CD4-positive, alpha-beta T cell (primary cell): Measurements from ENCODE around the gene OOSP1. TPM values are rescaled to one million over a fixed set of nuclear protein-coding genes. Genes with fewer than 3 reads are reported as not detected.

Experiments used
- ATAC-seq: fragments of 200-7000 bp; cut with Tn5 transposase; one replicate; pipeline ENCODE4 v1.10.0; 2022; ENCODE audit warnings: mild to moderate bottlenecking; ENCODE audit not compliant: poor library complexity
- CTCF ChIA-PET: fragments of 350-600 bp; sonication (Branson Sonifier 250); formaldehyde crosslinking; loops from one replicate; lab custom pipeline; 2021; ENCODE audit warnings: antibody characterized with exemption, inconsistent platforms; lab: Charles Lee
- POLR2A ChIA-PET: fragments of 350-600 bp; sonication (Branson Sonifier 250); formaldehyde crosslinking; loops from one replicate; lab custom pipeline; 2021; ENCODE audit warnings: antibody characterized with exemption, inconsistent platforms; lab: Charles Lee
- DNase-seq, 14 experiments: peaks; one replicate each; pipeline ENCODE4 v3.0.0-alpha.2; 2013 to 2020; ENCODE audit warnings: mixed read lengths in 2 of 14
- H3K27ac ChIP-seq, 2 donors: one replicate each; pipeline versions ENCODE4 v1.5.1 to v1.7.0; 2013; ENCODE audit warnings: low read length in 2 of 2, low read depth in 1 of 2, mild to moderate bottlenecking in 1 of 2
- H3K27me3 ChIP-seq, 2 experiments: 1 replicate in 1 of 2; 2 replicates in 1 of 2; pipeline versions ENCODE4 v1.6.1 to v1.7.0; 2013; ENCODE audit warnings: low read length in 2 of 2, control low read depth in 1 of 2, mild to moderate bottlenecking in 1 of 2, moderate library complexity in 1 of 2; ENCODE audit not compliant: insufficient read depth in 2 of 2, control insufficient read depth in 1 of 2
- H3K36me3 ChIP-seq: one replicate; pipeline ENCODE4 v1.6.1; 2013; ENCODE audit warnings: low read length, control low read depth; ENCODE audit not compliant: insufficient read depth
- H3K4me1 ChIP-seq: one replicate; pipeline ENCODE4 v1.6.1; 2013; ENCODE audit warnings: low read length, control low read depth; ENCODE audit not compliant: insufficient read depth
- H3K4me3 ChIP-seq: one replicate; pipeline ENCODE4 v1.5.1; 2013; ENCODE audit warnings: mild to moderate bottlenecking, low read length, moderate library complexity
- H3K9me3 ChIP-seq, 2 experiments: 1 replicate in 1 of 2; 2 replicates in 1 of 2; pipeline versions ENCODE4 v1.6.1 to v1.7.0; 2013; ENCODE audit warnings: low read length in 2 of 2, mild to moderate bottlenecking in 2 of 2, control low read depth in 1 of 2, moderate library complexity in 1 of 2; ENCODE audit not compliant: control insufficient read depth in 1 of 2, insufficient read depth in 1 of 2
- H3K27ac Mint-ChIP-seq: one replicate; pipeline ENCODE4 v1.8.0; 2020; ENCODE audit warnings: mixed read lengths
- H3K27me3 Mint-ChIP-seq: one replicate; pipeline ENCODE4 v1.8.0; 2021; ENCODE audit warnings: mixed read lengths
- H3K36me3 Mint-ChIP-seq: one replicate; pipeline ENCODE4 v1.8.0; 2021; ENCODE audit warnings: low read depth, mixed read lengths
- H3K4me1 Mint-ChIP-seq: one replicate; pipeline ENCODE4 v1.8.0; 2021; ENCODE audit warnings: low read depth, mixed read lengths
- H3K4me3 Mint-ChIP-seq: one replicate; pipeline ENCODE4 v1.8.0; 2020; ENCODE audit warnings: mild to moderate bottlenecking, mixed read lengths
- H3K9me3 Mint-ChIP-seq: one replicate; pipeline ENCODE4 v1.8.0; 2020; ENCODE audit warnings: mixed read lengths
- intact Hi-C, 2 experiments: fragments of 100-400 bp; cut with DNase I in 1 of 2; cut with micrococcal nuclease in 1 of 2; formaldehyde crosslinking; loops; one replicate each; pipeline versions ENCODE4 v1.15.1 to v1.9.0; 2023 to 2025; cut with DNase I, micrococcal nuclease
- total RNA-seq, 174 experiments: library from RNA in 2 of 174; stranded (reverse) in 2 of 174; gene quantifications; one replicate each; pipeline ENCODE4 v1.2.3 and lab custom pipeline; 2021 to 2026
- TF ChIP-seq, protein P1 (sequence below): fragments of 200-600 bp; IDR thresholded peaks from one replicate; pipeline ENCODE4 v1.8.0; 2022; ENCODE audit warnings: antibody characterized with exemption, mild to moderate bottlenecking

The OOSP1 gene
- total RNA-seq, 2 experiments from 2014 or later: not detected

- Histone ChIP-seq H3K4me3 (no peak overlapping the region), H3K4me1 (no peaks in the 10 kb centered on the region), H3K27ac (no peak overlapping the region), H3K27me3 (no peaks in the 10 kb centered on the region), H3K36me3 (no peaks in the 10 kb centered on the region), H3K9me3 (no peaks in the 10 kb centered on the region)
- Mint-ChIP-seq H3K27me3 (peaks cover 4% of the 10 kb centered on the region), H3K36me3 (no peaks in the 10 kb centered on the region), H3K27ac (no peak overlapping the region), H3K4me3 (no peak overlapping the region), H3K9me3 (no peaks in the 10 kb centered on the region), H3K4me1 (no peaks in the 10 kb centered on the region)
- ChIA-PET POLR2A (no interaction called here), CTCF (no interaction called here)
- ATAC-seq: no peak
- no peak for DNase-seq
- intact Hi-C loops: no loop called here
- TF ChIP-seq, protein P1, sequence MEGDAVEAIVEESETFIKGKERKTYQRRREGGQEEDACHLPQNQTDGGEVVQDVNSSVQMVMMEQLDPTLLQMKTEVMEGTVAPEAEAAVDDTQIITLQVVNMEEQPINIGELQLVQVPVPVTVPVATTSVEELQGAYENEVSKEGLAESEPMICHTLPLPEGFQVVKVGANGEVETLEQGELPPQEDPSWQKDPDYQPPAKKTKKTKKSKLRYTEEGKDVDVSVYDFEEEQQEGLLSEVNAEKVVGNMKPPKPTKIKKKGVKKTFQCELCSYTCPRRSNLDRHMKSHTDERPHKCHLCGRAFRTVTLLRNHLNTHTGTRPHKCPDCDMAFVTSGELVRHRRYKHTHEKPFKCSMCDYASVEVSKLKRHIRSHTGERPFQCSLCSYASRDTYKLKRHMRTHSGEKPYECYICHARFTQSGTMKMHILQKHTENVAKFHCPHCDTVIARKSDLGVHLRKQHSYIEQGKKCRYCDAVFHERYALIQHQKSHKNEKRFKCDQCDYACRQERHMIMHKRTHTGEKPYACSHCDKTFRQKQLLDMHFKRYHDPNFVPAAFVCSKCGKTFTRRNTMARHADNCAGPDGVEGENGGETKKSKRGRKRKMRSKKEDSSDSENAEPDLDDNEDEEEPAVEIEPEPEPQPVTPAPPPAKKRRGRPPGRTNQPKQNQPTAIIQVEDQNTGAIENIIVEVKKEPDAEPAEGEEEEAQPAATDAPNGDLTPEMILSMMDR: no peak
These were observed 16.1 kb downstream of the OOSP1 start for GRCh38 chr11:59954219-59954847.

DNA sequence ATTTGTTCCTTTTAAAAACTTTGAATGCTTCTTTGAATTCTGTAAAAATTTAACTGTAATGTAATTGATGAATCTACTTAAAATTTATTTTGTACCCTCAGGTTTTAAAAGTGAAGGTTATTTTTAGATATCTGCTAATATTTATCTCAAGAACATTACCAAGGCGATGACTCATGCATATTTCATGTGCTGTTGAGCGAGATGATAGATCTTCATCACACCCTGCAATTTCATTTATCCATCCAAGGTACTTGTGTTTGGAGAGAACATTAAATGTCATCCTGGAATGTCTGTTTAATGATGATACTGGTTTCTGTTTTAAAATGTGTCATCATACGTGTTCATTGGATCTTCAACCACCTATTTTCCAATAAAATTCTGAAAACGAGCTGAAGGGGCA lies 18.9 kb downstream of the OOSP1 start:
- Histone ChIP-seq H3K36me3 (no peaks in the 10 kb centered on the region), H3K27me3 (no peaks in the 10 kb centered on the region), H3K4me1 (no peaks in the 10 kb centered on the region), H3K27ac (no peak overlapping the region), H3K4me3 (no peak overlapping the region), H3K9me3 (no peaks in the 10 kb centered on the region)
- no peaks in the 10 kb centered on the region for H3K9me3 Mint-ChIP-seq
- intact Hi-C loops: no loop called here
- H3K27ac Mint-ChIP-seq: no peak overlapping the region
- DNase-seq: no peak
- POLR2A ChIA-PET: no interaction called here
- CTCF ChIA-PET: no interaction called here
- no peaks in the 10 kb centered on the region for H3K27me3 Mint-ChIP-seq
- no peaks in the 10 kb centered on the region for H3K4me1 Mint-ChIP-seq
- no peak overlapping the region for H3K4me3 Mint-ChIP-seq
- H3K36me3 Mint-ChIP-seq: no peaks in the 10 kb centered on the region
- no peak for ATAC-seq
- TF ChIP-seq, protein P1: no peak

GRCh38 chr11:59960502-59961381 lies 22.5 kb downstream of the OOSP1 start:
- TF ChIP-seq, protein P1: no peak
- Histone ChIP-seq H3K36me3 (no peaks in the 10 kb centered on the region), H3K27me3 (no peaks in the 10 kb centered on the region), H3K4me3 (no peak overlapping the region), H3K27ac (no peak overlapping the region), H3K4me1 (no peaks in the 10 kb centered on the region), H3K9me3 (no peaks in the 10 kb centered on the region)
- Mint-ChIP-seq H3K36me3 (no peaks in the 10 kb centered on the region), H3K27ac (no peak overlapping the region), H3K4me3 (no peak overlapping the region), H3K27me3 (no peaks in the 10 kb centered on the region), H3K4me1 (no peaks in the 10 kb centered on the region), H3K9me3 (no peaks in the 10 kb centered on the region)
- CTCF ChIA-PET: no interaction called here
- ATAC-seq: no peak
- POLR2A ChIA-PET: no interaction called here
- DNase-seq: no peak
- intact Hi-C loops: no loop called here
